ENCODE measurements around the gene TRUB2. TPM values are rescaled to one million over a fixed set of nuclear protein-coding genes. Genes with fewer than 3 reads are reported as not detected.
A peak's percentile ranks its signal among the peaks of the same experiment; 100 is the strongest.

TRUB2 gene
- total and polyA plus RNA-seq, 2 of the 13 experiments (the other 11 are each of a cell fraction or from before 2014, with no cell fraction given): 22.3 to 41.2 TPM

DNA sequence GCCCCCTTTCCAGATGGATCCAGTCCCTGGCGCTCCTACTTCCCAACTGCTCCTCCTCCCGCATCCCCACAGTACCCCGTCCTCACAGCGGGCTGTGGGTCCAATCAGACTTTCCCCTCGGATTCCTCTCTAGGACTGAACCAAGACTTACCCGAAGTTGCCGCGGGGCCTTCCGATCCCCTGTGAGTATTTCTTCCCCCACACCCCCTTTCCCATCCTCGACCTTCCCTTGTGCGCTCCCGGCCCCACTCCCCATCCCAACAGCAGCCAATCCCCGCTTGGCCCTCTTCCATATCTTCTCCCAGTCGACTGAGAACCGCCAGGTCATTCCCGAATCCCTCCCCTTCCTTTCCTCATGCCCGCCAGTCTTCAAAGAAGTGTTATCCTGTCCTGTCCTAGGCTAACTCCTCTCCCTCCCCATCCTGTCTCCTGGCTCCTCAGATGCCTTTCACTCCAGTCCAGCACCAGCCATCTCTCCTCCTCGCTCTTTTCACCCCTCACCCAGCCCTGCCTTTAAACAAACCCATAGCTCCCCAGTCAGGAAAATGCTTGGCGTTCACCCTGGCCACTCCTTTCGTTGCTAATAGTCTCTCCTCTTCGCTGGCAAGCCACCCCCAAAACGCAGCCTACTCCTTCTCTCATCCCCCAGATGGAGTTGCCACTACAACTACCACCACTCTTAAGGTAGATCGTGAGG, 45.5 kb downstream of the TRUB2 start (continued):
- TF ChIP-seq, protein P1, sequence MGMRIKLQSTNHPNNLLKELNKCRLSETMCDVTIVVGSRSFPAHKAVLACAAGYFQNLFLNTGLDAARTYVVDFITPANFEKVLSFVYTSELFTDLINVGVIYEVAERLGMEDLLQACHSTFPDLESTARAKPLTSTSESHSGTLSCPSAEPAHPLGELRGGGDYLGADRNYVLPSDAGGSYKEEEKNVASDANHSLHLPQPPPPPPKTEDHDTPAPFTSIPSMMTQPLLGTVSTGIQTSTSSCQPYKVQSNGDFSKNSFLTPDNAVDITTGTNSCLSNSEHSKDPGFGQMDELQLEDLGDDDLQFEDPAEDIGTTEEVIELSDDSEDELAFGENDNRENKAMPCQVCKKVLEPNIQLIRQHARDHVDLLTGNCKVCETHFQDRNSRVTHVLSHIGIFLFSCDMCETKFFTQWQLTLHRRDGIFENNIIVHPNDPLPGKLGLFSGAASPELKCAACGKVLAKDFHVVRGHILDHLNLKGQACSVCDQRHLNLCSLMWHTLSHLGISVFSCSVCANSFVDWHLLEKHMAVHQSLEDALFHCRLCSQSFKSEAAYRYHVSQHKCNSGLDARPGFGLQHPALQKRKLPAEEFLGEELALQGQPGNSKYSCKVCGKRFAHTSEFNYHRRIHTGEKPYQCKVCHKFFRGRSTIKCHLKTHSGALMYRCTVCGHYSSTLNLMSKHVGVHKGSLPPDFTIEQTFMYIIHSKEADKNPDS (CRISPR knock-in tag; IDR thresholded peaks at IDR 0.05): no peak
- TF ChIP-seq, protein P2, sequence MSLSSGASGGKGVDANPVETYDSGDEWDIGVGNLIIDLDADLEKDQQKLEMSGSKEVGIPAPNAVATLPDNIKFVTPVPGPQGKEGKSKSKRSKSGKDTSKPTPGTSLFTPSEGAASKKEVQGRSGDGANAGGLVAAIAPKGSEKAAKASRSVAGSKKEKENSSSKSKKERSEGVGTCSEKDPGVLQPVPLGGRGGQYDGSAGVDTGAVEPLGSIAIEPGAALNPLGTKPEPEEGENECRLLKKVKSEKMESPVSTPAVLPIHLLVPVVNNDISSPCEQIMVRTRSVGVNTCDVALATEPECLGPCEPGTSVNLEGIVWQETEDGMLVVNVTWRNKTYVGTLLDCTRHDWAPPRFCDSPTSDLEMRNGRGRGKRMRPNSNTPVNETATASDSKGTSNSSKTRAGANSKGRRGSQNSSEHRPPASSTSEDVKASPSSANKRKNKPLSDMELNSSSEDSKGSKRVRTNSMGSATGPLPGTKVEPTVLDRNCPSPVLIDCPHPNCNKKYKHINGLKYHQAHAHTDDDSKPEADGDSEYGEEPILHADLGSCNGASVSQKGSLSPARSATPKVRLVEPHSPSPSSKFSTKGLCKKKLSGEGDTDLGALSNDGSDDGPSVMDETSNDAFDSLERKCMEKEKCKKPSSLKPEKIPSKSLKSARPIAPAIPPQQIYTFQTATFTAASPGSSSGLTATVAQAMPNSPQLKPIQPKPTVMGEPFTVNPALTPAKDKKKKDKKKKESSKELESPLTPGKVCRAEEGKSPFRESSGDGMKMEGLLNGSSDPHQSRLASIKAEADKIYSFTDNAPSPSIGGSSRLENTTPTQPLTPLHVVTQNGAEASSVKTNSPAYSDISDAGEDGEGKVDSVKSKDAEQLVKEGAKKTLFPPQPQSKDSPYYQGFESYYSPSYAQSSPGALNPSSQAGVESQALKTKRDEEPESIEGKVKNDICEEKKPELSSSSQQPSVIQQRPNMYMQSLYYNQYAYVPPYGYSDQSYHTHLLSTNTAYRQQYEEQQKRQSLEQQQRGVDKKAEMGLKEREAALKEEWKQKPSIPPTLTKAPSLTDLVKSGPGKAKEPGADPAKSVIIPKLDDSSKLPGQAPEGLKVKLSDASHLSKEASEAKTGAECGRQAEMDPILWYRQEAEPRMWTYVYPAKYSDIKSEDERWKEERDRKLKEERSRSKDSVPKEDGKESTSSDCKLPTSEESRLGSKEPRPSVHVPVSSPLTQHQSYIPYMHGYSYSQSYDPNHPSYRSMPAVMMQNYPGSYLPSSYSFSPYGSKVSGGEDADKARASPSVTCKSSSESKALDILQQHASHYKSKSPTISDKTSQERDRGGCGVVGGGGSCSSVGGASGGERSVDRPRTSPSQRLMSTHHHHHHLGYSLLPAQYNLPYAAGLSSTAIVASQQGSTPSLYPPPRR (CRISPR knock-in tag; IDR thresholded peaks at IDR 0.05; ENCODE audit: borderline replicate concordance): no peak
- peak; percentile 10; the same call in 1 of the 2 replicates for TF ChIP-seq MEF2D (CRISPR knock-in tag; IDR thresholded peaks at IDR 0.05)
- TF ChIP-seq YY1 (IDR thresholded peaks at IDR 0.05; ENCODE audit: insufficient read depth, insufficient replicate concordance, low read depth, low read length): no peak
- TF ChIP-seq FOXO1 (CRISPR knock-in tag; IDR thresholded peaks at IDR 0.05): no peak
- TF ChIP-seq ZNF790 (CRISPR knock-in tag; IDR thresholded peaks at IDR 0.05; ENCODE audit: borderline replicate concordance): no peak; the same call in 1 of the 2 replicates
- TF ChIP-seq ELF3 (CRISPR knock-in tag; IDR thresholded peaks at IDR 0.05): no peak
- no peak for TF ChIP-seq CENPT (CRISPR knock-in tag; IDR thresholded peaks at IDR 0.05; ENCODE audit: low read depth)
- TF ChIP-seq ZNF441 (CRISPR knock-in tag; IDR thresholded peaks at IDR 0.05; ENCODE audit: borderline replicate concordance): no peak
- no peak for TF ChIP-seq STAT5B (CRISPR knock-in tag; IDR thresholded peaks at IDR 0.05)
- no peak for TF ChIP-seq AGO2 (optimal IDR thresholded peaks at IDR 0.05; ENCODE audit: low read depth, low read length)
- no peak for TF ChIP-seq PHB2 (IDR thresholded peaks at IDR 0.05; ENCODE audit: partially characterized antibody)
- no peak for TF ChIP-seq SCMH1 (CRISPR knock-in tag; IDR thresholded peaks at IDR 0.05; ENCODE audit: borderline replicate concordance)
- TF ChIP-seq, protein P3, sequence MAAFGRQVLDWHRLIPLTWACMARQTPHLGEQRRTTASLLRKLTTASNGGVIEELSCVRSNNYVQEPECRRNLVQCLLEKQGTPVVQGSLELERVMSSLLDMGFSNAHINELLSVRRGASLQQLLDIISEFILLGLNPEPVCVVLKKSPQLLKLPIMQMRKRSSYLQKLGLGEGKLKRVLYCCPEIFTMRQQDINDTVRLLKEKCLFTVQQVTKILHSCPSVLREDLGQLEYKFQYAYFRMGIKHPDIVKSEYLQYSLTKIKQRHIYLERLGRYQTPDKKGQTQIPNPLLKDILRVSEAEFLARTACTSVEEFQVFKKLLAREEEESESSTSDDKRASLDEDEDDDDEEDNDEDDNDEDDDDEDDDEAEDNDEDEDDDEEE (CRISPR knock-in tag; IDR thresholded peaks at IDR 0.05): peak; percentile 54; the same call in 1 of the 2 replicates
- no peak for TF ChIP-seq EED (CRISPR knock-in tag; IDR thresholded peaks at IDR 0.05)
- 0 out of 2 replicates have a peak, but pooled peaks have one; percentile 40 for TF ChIP-seq PITX1 (CRISPR knock-in tag; IDR thresholded peaks at IDR 0.05)
- no peak for TF ChIP-seq ZNF550 (CRISPR knock-in tag; IDR thresholded peaks at IDR 0.05; ENCODE audit: borderline replicate concordance)
- TF ChIP-seq ELF4 (CRISPR knock-in tag; IDR thresholded peaks at IDR 0.05; ENCODE audit: borderline replicate concordance): no peak
- no peak for TF ChIP-seq TBL1XR1 (IDR thresholded peaks at IDR 0.05; ENCODE audit: borderline replicate concordance, low read length, partially characterized antibody)
- TF ChIP-seq, protein P4, sequence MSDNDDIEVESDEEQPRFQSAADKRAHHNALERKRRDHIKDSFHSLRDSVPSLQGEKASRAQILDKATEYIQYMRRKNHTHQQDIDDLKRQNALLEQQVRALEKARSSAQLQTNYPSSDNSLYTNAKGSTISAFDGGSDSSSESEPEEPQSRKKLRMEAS (IDR thresholded peaks at IDR 0.05): no peak
